Loucy (cell line): ENCODE measurements around the gene RNF43.

ENCODE experiments used
- H2AFZ ChIP-seq: fragments of 200-600 bp; sonication (generic); 2 replicates; pipeline ENCODE4 v1.6.0; 2016; ENCODE audit warnings: antibody characterized with exemption, mild to moderate bottlenecking, low read length, moderate library complexity
- H3F3A ChIP-seq: fragments of 200-600 bp; 2 replicates; pipeline ENCODE4 v1.6.0; 2016; ENCODE audit warnings: antibody characterized with exemption, low read depth, mild to moderate bottlenecking
- H3K27me3 ChIP-seq: fragments of 200-600 bp; sonication (generic); 2 replicates; pipeline ENCODE4 v1.6.1; 2014; ENCODE audit warnings: low read length, mild to moderate bottlenecking; ENCODE audit not compliant: insufficient read depth, poor library complexity, severe bottlenecking
- H3K36me3 ChIP-seq: fragments of 200-600 bp; sonication (generic); 2 replicates; pipeline ENCODE4 v1.6.1; 2016; ENCODE audit warnings: low read length; ENCODE audit not compliant: insufficient read depth
- H3K4me1 ChIP-seq: fragments of 200-600 bp; sonication (generic); 2 replicates; pipeline ENCODE4 v1.5.1; 2014; ENCODE audit warnings: low read length, mild to moderate bottlenecking; ENCODE audit not compliant: insufficient read depth, poor library complexity, severe bottlenecking
- H3K4me2 ChIP-seq: fragments of 200-600 bp; sonication (generic); 2 replicates; pipeline ENCODE4 v1.6.0; 2014; ENCODE audit warnings: antibody characterized with exemption, low read length, low read depth, mild to moderate bottlenecking; ENCODE audit not compliant: poor library complexity, severe bottlenecking
- H3K4me3 ChIP-seq: fragments of 200-600 bp; sonication (generic); 2 replicates; pipeline ENCODE4 v1.5.1; 2014; ENCODE audit warnings: low read length, mild to moderate bottlenecking, mixed read lengths; ENCODE audit not compliant: poor library complexity, severe bottlenecking
- H3K79me2 ChIP-seq: fragments of 200-600 bp; sonication (generic); 2 replicates; pipeline ENCODE4 v1.6.1; 2014; ENCODE audit warnings: low read length; ENCODE audit not compliant: insufficient read depth
- H3K9ac ChIP-seq: fragments of 200-600 bp; sonication (generic); 2 replicates; pipeline ENCODE4 v1.6.0; 2014; ENCODE audit warnings: mild to moderate bottlenecking, low read depth, low read length, moderate library complexity; ENCODE audit not compliant: poor library complexity, severe bottlenecking
- H3K9me2 ChIP-seq: fragments of 200-600 bp; sonication (generic); replicated peaks from 2 replicates; pipeline ENCODE4 v1.6.1; 2016; ENCODE audit warnings: low read depth, low read length, mixed read lengths
- H3K9me3 ChIP-seq: fragments of 200-600 bp; sonication (generic); 2 replicates; pipeline ENCODE4 v1.6.1; 2014; ENCODE audit warnings: mild to moderate bottlenecking, antibody characterized with exemption, low read length, low read depth; ENCODE audit not compliant: insufficient read depth
- H4K20me1 ChIP-seq: fragments of 200-600 bp; sonication (generic); 2 replicates; pipeline ENCODE4 v1.6.0; 2014; ENCODE audit warnings: antibody characterized with exemption, low read length, mild to moderate bottlenecking; ENCODE audit not compliant: insufficient read depth, poor library complexity, severe bottlenecking
- EZH2phosphoT487 ChIP-seq: fragments of 200-600 bp; IDR thresholded peaks from 2 replicates; pipeline ENCODE4 v1.6.1; 2018; ENCODE audit warnings: antibody characterized with exemption, mild to moderate bottlenecking, moderate library complexity, borderline replicate concordance
- TF ChIP-seq, protein P1 (sequence below): fragments of 200-600 bp; sonication (generic); conservative IDR thresholded peaks from 2 replicates; pipeline ENCODE4 v1.5.1; 2014; ENCODE audit warnings: mild to moderate bottlenecking, antibody characterized with exemption, low read length

RNF43 gene

DNA sequence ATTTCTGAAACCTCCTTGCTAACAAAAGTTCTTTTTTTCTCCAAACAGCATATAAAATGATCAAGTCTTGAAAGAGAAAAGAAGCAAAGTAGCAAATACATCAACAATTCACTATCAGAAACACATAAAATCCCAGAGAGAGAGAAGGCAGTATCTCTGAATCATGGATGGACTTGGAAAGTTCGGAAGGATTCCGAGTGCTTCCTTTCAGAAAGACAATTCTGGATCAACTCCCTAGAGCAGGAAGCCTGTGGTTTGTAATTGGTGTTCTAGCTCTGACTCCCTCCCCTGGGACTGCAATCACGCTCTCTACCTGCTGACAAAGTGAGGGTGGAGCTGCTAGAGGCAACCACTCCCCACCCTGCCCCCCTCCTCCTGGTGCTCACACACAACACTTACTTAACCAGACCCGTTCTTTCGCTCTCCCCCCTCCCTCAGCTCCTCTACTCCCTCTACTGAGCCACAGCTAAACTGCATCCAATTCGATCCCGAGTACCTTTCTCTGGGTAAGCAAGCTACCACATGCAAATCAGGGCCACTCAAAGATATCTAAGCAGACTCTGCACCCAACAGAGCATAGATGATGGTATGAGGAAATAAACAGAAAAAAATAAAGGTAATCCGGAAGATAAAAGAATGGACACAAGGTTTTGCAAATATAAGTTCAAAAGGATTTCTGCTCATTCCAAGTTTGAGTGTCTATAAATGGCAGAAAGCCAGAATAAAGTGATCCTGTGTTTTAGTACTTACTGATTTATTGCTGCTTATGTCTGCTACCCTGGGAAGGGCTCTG is at the start of gene RNF43:
TSS of gene RNF43 (minus strand) at position 235 of the 793 bp plus-strand sequence. CDS start 1,957 bp downstream, outside the sequence.
- H3K36me3 ChIP-seq = no peaks in the 10 kb centered on the region
- no peaks in the 10 kb centered on the region for H3K9me2 ChIP-seq
- peaks cover 49% of the 10 kb centered on the region for H3K4me1 ChIP-seq
- H2AFZ ChIP-seq = no peak within 1 kb of the TSS
- TF ChIP-seq EZH2phosphoT487 = no peak
- TF ChIP-seq, protein P1, sequence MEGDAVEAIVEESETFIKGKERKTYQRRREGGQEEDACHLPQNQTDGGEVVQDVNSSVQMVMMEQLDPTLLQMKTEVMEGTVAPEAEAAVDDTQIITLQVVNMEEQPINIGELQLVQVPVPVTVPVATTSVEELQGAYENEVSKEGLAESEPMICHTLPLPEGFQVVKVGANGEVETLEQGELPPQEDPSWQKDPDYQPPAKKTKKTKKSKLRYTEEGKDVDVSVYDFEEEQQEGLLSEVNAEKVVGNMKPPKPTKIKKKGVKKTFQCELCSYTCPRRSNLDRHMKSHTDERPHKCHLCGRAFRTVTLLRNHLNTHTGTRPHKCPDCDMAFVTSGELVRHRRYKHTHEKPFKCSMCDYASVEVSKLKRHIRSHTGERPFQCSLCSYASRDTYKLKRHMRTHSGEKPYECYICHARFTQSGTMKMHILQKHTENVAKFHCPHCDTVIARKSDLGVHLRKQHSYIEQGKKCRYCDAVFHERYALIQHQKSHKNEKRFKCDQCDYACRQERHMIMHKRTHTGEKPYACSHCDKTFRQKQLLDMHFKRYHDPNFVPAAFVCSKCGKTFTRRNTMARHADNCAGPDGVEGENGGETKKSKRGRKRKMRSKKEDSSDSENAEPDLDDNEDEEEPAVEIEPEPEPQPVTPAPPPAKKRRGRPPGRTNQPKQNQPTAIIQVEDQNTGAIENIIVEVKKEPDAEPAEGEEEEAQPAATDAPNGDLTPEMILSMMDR = peak; percentile 90
- H4K20me1 ChIP-seq = no peaks in the 10 kb centered on the region
- H3K9ac ChIP-seq = peak within 1 kb of the TSS; percentile 76
- H3K4me2 ChIP-seq = peak within 1 kb of the TSS; percentile 78
- no peaks in the 10 kb centered on the region for H3K27me3 ChIP-seq
- H3K9me3 ChIP-seq = no peaks in the 10 kb centered on the region
- no peaks in the 10 kb centered on the region for H3F3A ChIP-seq
- H3K4me3 ChIP-seq = peak within 1 kb of the TSS; percentile 77
- H3K79me2 ChIP-seq = peaks cover 51% of the 10 kb centered on the region

- TF ChIP-seq EZH2phosphoT487 = no peak
- TF ChIP-seq, protein P1 = no peak
- no peak overlapping the region for H3K4me2 ChIP-seq
Observed at GRCh38 chr17:58455491-58455890, 38.2 kb upstream of the RNF43 start.

GRCh38 chr17:58452738-58453137 is 35.4 kb upstream of the RNF43 start:
- H2AFZ ChIP-seq = no peak overlapping the region
- no peak overlapping the region for H3K4me2 ChIP-seq
- TF ChIP-seq, protein P1 = no peak
- no peak for TF ChIP-seq EZH2phosphoT487
- no peaks in the 10 kb centered on the region for H3K9me3 ChIP-seq
- no peaks in the 10 kb centered on the region for H4K20me1 ChIP-seq
- no peaks in the 10 kb centered on the region for H3F3A ChIP-seq
- no peaks in the 10 kb centered on the region for H3K36me3 ChIP-seq
- no peaks in the 10 kb centered on the region for H3K79me2 ChIP-seq
- H3K4me1 ChIP-seq = no peaks in the 10 kb centered on the region
- H3K9me2 ChIP-seq = no peaks in the 10 kb centered on the region
- no peaks in the 10 kb centered on the region for H3K27me3 ChIP-seq
- no peak overlapping the region for H3K9ac ChIP-seq
- H3K4me3 ChIP-seq = no peak overlapping the region

More at GRCh38 chr17:58455491-58455890, 38.2 kb upstream of the RNF43 start:
- no peaks in the 10 kb centered on the region for H3K27me3 ChIP-seq
- no peaks in the 10 kb centered on the region for H3F3A ChIP-seq
- H3K9ac ChIP-seq = no peak overlapping the region
- H3K9me2 ChIP-seq = no peaks in the 10 kb centered on the region
- H3K4me3 ChIP-seq = no peak overlapping the region
- no peaks in the 10 kb centered on the region for H3K9me3 ChIP-seq
- H3K36me3 ChIP-seq = no peaks in the 10 kb centered on the region
- H3K79me2 ChIP-seq = no peaks in the 10 kb centered on the region
- H3K4me1 ChIP-seq = no peaks in the 10 kb centered on the region
- no peaks in the 10 kb centered on the region for H4K20me1 ChIP-seq
- H2AFZ ChIP-seq = no peak overlapping the region
